ENCODE measurements around the gene S100A8. TPM values are rescaled to one million over a fixed set of nuclear protein-coding genes. Genes with fewer than 3 reads are reported as not detected.

The S100A8 gene
- total and polyA plus RNA-seq, 4 donors = 38.4 to 99.3 (median 41.9) TPM

DNA sequence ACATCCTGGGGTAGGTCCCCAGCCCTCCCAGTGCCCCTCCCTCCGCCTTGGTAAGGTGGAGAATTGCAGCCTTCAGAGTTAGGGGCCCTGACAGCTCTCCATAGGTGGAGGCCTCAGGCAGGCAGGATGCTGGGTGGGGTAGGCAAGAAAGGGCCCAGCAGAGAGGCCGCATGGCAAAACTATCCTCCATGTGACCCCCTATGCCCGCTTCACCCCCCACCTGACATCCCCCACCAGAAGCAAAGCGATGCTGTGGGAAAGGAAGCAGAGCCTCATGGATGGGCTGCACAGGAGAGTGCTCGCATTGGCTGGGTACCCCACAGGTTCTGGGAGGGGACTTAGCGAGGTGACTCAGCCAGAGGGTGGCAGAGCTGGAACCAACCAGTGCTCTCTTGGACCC, 31.6 kb downstream of the S100A8 start:
- Histone ChIP-seq H3K36me3 (ENCODE audit: control insufficient read depth in 4 of 4, insufficient read depth in 3 of 4, low read depth in 1 of 4, low read length in 3 of 4) (no peaks in the 10 kb centered on the region), H3K27me3 (ENCODE audit: control insufficient read depth in 4 of 4, insufficient read depth in 4 of 4, low read length in 3 of 4) (no peaks in the 10 kb centered on the region), H3K27ac (ENCODE audit: low read depth in 1 of 2, low read length in 2 of 2) (peak overlapping the region in 1 of 2 donors; percentile 73), H3K9me3 (ENCODE audit: control insufficient read depth in 4 of 4, low read length in 3 of 4) (no peaks in the 10 kb centered on the region), H3K9ac (ENCODE audit: low read depth in 1 of 2, low read length in 2 of 2) (no peak overlapping the region), H3K4me3 (ENCODE audit: low read depth in 1 of 3, low read length in 3 of 3) (no peak overlapping the region), H3K4me1 (ENCODE audit: control insufficient read depth in 4 of 4, insufficient read depth in 4 of 4, low read length in 3 of 4) (peaks cover 0 to 11% (median 5%) of the 10 kb centered on the region in 4 donors)
- TF ChIP-seq HNF4A (conservative IDR thresholded peaks at IDR 0.05) = no peak
- no peak for DNase-seq (ENCODE audit: low spot score)
- 95% methylated on average over 6 of the region's 6 CpGs for WGBS

DNA sequence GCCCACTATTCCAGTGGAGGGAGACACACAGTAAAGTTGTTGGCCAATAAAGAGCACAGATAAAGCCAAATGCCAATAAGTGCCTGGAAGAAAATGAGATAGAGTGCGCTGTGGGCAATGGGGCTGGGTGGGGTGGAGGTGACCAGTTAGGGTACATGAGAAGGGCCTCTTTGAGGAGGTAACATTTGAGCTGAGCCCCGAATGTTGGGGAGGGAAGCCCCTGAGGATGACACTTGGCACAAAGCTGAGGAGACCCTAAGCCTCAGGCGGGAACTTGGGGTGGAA, 32.2 kb downstream of the S100A8 start:
- WGBS = 94% methylated on average over 3 of the region's 3 CpGs
- peak overlapping the region; percentile 11 to 73 for H3K27ac ChIP-seq (ENCODE audit: low read depth in 1 of 2, low read length in 2 of 2)
- TF ChIP-seq, protein P1, sequence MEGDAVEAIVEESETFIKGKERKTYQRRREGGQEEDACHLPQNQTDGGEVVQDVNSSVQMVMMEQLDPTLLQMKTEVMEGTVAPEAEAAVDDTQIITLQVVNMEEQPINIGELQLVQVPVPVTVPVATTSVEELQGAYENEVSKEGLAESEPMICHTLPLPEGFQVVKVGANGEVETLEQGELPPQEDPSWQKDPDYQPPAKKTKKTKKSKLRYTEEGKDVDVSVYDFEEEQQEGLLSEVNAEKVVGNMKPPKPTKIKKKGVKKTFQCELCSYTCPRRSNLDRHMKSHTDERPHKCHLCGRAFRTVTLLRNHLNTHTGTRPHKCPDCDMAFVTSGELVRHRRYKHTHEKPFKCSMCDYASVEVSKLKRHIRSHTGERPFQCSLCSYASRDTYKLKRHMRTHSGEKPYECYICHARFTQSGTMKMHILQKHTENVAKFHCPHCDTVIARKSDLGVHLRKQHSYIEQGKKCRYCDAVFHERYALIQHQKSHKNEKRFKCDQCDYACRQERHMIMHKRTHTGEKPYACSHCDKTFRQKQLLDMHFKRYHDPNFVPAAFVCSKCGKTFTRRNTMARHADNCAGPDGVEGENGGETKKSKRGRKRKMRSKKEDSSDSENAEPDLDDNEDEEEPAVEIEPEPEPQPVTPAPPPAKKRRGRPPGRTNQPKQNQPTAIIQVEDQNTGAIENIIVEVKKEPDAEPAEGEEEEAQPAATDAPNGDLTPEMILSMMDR (IDR thresholded peaks at IDR 0.05; ENCODE audit: low read depth, low read length, missing input control) = no peak
- TF ChIP-seq SP1 (IDR thresholded peaks at IDR 0.05) = no peak
- no peak for TF ChIP-seq HNF4G (IDR thresholded peaks at IDR 0.05)
- no peak for TF ChIP-seq NR2F2 (IDR thresholded peaks at IDR 0.05)
- TF ChIP-seq TAF1 (conservative IDR thresholded peaks at IDR 0.05) = no peak
- TF ChIP-seq, protein P2, sequence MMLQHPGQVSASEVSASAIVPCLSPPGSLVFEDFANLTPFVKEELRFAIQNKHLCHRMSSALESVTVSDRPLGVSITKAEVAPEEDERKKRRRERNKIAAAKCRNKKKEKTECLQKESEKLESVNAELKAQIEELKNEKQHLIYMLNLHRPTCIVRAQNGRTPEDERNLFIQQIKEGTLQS (IDR thresholded peaks at IDR 0.05) = no peak
- no peak for TF ChIP-seq GABPA (IDR thresholded peaks at IDR 0.05 in 1 of 2, conservative IDR thresholded peaks at IDR 0.05 in 1 of 2)
- TF ChIP-seq, protein P3, sequence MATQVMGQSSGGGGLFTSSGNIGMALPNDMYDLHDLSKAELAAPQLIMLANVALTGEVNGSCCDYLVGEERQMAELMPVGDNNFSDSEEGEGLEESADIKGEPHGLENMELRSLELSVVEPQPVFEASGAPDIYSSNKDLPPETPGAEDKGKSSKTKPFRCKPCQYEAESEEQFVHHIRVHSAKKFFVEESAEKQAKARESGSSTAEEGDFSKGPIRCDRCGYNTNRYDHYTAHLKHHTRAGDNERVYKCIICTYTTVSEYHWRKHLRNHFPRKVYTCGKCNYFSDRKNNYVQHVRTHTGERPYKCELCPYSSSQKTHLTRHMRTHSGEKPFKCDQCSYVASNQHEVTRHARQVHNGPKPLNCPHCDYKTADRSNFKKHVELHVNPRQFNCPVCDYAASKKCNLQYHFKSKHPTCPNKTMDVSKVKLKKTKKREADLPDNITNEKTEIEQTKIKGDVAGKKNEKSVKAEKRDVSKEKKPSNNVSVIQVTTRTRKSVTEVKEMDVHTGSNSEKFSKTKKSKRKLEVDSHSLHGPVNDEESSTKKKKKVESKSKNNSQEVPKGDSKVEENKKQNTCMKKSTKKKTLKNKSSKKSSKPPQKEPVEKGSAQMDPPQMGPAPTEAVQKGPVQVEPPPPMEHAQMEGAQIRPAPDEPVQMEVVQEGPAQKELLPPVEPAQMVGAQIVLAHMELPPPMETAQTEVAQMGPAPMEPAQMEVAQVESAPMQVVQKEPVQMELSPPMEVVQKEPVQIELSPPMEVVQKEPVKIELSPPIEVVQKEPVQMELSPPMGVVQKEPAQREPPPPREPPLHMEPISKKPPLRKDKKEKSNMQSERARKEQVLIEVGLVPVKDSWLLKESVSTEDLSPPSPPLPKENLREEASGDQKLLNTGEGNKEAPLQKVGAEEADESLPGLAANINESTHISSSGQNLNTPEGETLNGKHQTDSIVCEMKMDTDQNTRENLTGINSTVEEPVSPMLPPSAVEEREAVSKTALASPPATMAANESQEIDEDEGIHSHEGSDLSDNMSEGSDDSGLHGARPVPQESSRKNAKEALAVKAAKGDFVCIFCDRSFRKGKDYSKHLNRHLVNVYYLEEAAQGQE (IDR thresholded peaks at IDR 0.05) = no peak
- TF ChIP-seq, protein P4, sequence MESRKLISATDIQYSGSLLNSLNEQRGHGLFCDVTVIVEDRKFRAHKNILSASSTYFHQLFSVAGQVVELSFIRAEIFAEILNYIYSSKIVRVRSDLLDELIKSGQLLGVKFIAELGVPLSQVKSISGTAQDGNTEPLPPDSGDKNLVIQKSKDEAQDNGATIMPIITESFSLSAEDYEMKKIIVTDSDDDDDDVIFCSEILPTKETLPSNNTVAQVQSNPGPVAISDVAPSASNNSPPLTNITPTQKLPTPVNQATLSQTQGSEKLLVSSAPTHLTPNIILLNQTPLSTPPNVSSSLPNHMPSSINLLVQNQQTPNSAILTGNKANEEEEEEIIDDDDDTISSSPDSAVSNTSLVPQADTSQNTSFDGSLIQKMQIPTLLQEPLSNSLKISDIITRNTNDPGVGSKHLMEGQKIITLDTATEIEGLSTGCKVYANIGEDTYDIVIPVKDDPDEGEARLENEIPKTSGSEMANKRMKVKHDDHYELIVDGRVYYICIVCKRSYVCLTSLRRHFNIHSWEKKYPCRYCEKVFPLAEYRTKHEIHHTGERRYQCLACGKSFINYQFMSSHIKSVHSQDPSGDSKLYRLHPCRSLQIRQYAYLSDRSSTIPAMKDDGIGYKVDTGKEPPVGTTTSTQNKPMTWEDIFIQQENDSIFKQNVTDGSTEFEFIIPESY (IDR thresholded peaks at IDR 0.05) = no peak
- H3K4me1 ChIP-seq (ENCODE audit: control insufficient read depth in 4 of 4, insufficient read depth in 4 of 4, low read length in 3 of 4) = peaks cover 0 to 11% (median 5%) of the 10 kb centered on the region in 4 donors
- no peak overlapping the region for H3K4me3 ChIP-seq (ENCODE audit: low read depth in 1 of 3, low read length in 3 of 3)
- no peaks in the 10 kb centered on the region for H3K9me3 ChIP-seq (ENCODE audit: control insufficient read depth in 4 of 4, low read length in 3 of 4)
- H3K9ac ChIP-seq (ENCODE audit: low read depth in 1 of 2, low read length in 2 of 2) = no peak overlapping the region
- no peak for DNase-seq (ENCODE audit: low spot score)
- H3K27me3 ChIP-seq (ENCODE audit: control insufficient read depth in 4 of 4, insufficient read depth in 4 of 4, low read length in 3 of 4) = no peaks in the 10 kb centered on the region
- H3K36me3 ChIP-seq (ENCODE audit: control insufficient read depth in 4 of 4, insufficient read depth in 3 of 4, low read depth in 1 of 4, low read length in 3 of 4) = no peaks in the 10 kb centered on the region

All from liver (tissue), 9 donors.